Panc1 (cell line): ENCODE measurements around the gene GALNT10.

ENCODE experiments used
- CTCF ChIP-seq: fragments of 450-650 bp; IDR thresholded peaks from 2 replicates; pipeline ENCODE4 v1.5.1; 2017; ENCODE audit warnings: mild to moderate bottlenecking
- POLR2AphosphoS5 ChIP-seq: IDR thresholded peaks from 2 replicates; pipeline ENCODE4 v1.6.1; 2012; ENCODE audit warnings: mild to moderate bottlenecking, low read depth, low read length, moderate library complexity
- TCF7L2 ChIP-seq: IDR thresholded peaks from 2 replicates; pipeline ENCODE4 v1.6.1; 2011; ENCODE audit warnings: mild to moderate bottlenecking, low read depth, low read length, inconsistent platforms

DNA sequence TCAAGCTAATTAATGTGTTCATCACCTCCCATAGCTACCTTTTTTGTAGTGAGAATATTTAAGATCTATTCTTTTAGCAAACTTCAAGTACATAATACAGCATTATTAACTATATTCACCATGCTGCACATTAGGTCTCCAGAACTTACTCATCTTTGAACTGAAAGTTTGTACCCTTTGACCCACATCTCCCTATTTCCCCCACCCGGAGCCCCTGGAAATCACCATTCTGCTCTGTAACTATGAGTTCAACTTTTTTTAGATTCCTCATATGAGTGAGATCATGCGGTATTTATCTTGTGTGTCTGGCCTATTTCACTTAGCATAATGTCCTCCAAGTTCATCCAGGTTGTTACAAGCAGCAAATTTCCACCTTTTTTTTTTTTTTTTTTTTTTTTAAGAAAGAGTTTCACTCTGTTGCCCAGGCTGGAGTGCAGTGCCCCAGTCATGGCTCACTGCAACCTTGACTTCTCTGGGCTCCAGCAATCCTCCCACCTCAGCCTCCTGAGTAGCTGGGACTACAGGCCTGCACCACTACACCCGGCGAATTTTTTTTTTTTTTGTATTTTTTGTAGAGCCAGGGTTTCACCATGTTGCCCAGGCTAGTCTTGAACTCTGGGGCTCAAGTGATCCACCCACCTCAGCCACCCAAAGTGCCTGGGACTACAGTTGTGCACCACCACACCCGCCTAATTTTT, 154.9 kb downstream of the GALNT10 start:
- no peak for TF ChIP-seq CTCF
- no peak for TF ChIP-seq POLR2AphosphoS5
- TF ChIP-seq TCF7L2 = no peak
